ENCODE results near the gene RNASET2. TPM values are rescaled to one million over a fixed set of nuclear protein-coding genes. Genes with fewer than 3 reads are reported as not detected.

RNASET2 gene
- total RNA-seq, 1 donor from 2014 or later: 15.3 TPM

DNA sequence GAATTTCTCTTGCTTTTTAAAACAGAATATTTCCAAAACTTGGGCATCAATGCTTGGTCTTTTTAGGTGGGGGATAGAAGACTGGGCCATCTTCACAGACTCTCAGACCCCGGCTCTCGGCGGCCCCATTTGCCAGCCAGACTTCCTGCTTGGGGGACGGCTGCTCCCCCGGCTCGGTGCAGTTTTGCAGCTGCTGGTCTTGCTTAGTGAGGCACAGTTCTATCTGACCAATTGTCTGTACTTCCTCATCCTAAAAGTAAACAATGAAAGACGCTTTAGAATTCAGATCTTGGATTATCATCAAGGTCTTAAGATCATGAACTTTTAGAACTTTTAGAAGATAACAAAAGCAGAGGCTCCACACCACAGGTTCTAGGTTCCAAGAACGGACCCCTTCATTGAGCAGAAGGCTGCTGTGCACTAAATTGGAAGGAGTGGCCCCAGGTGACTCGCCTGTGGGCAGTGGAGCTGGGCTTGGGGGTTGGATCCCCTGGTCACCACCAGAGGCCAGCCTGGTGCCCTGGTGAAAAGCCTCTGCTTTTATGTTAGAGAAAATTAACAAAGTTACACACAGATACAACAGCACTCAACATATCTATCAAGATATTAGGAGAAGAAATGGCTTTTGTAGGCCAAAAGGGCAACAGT lies 26.7 kb downstream of the RNASET2 start:
- H3K9me3 Mint-ChIP-seq: no peaks in the 10 kb centered on the region
- DNase-seq (ENCODE audit: low read depth, low spot score): no peak
- H3K27me3 Mint-ChIP-seq (ENCODE audit: low read depth): peaks cover 4% of the 10 kb centered on the region
- TF ChIP-seq, protein P1, sequence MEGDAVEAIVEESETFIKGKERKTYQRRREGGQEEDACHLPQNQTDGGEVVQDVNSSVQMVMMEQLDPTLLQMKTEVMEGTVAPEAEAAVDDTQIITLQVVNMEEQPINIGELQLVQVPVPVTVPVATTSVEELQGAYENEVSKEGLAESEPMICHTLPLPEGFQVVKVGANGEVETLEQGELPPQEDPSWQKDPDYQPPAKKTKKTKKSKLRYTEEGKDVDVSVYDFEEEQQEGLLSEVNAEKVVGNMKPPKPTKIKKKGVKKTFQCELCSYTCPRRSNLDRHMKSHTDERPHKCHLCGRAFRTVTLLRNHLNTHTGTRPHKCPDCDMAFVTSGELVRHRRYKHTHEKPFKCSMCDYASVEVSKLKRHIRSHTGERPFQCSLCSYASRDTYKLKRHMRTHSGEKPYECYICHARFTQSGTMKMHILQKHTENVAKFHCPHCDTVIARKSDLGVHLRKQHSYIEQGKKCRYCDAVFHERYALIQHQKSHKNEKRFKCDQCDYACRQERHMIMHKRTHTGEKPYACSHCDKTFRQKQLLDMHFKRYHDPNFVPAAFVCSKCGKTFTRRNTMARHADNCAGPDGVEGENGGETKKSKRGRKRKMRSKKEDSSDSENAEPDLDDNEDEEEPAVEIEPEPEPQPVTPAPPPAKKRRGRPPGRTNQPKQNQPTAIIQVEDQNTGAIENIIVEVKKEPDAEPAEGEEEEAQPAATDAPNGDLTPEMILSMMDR (conservative IDR thresholded peaks at IDR 0.05): no peak
- H3K36me3 Mint-ChIP-seq (ENCODE audit: low read depth): no peaks in the 10 kb centered on the region
- H3K27ac Mint-ChIP-seq (ENCODE audit: unreplicated experiment): no peak overlapping the region
- peaks cover 16% of the 10 kb centered on the region for H3K4me1 Mint-ChIP-seq
- H3K4me3 Mint-ChIP-seq: no peak overlapping the region

DNA sequence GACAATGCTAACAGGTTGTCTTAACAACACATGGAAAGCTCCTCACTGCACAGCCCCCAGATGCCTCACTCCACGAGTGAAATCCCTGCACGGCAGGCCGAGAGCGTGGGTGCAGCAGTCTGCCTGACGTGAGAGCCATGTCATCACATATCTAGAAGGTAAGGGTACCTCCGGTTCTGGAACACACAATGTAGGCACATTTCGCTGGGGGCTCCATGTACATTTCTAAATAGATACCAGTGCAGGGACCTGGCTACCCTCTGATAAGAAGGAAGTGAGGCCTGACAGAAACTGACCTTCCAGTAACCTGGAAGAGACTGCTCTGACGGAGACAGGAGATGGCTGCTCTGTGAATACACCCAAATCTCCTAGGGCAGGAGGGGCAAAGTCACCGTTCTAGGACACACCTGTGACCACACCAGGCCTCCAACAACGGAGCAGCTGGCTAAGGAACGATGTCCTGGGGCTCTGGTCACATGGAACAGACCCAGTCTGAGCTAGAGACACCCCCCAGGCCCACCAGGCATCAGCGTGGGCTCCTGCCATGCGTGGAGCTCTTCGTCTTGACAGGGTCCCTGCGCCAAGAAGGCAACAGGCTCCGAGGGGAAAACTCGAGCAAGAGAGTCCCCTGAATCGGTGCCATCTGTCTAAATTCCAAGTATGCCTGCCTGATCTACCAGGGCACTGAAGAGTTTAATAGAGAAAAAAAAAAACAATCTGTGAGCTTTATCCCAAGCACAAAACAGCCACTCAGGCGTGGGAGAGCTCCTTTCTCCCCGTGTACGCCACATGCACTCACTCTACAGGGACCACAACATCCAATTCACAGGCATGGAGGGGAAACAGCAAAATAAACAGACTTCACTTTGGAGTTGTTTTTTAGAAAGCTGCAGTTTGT lies 27.5 kb downstream of the RNASET2 start:
- Mint-ChIP-seq H3K9me3 (no peaks in the 10 kb centered on the region), H3K36me3 (ENCODE audit: low read depth) (no peaks in the 10 kb centered on the region), H3K27me3 (ENCODE audit: low read depth) (peaks cover 4% of the 10 kb centered on the region), H3K4me3 (no peak overlapping the region), H3K4me1 (peaks cover 16% of the 10 kb centered on the region), H3K27ac (ENCODE audit: unreplicated experiment) (no peak overlapping the region)
- no peak for DNase-seq (ENCODE audit: low read depth, low spot score)
- TF ChIP-seq, protein P1 (conservative IDR thresholded peaks at IDR 0.05): no peak

DNA sequence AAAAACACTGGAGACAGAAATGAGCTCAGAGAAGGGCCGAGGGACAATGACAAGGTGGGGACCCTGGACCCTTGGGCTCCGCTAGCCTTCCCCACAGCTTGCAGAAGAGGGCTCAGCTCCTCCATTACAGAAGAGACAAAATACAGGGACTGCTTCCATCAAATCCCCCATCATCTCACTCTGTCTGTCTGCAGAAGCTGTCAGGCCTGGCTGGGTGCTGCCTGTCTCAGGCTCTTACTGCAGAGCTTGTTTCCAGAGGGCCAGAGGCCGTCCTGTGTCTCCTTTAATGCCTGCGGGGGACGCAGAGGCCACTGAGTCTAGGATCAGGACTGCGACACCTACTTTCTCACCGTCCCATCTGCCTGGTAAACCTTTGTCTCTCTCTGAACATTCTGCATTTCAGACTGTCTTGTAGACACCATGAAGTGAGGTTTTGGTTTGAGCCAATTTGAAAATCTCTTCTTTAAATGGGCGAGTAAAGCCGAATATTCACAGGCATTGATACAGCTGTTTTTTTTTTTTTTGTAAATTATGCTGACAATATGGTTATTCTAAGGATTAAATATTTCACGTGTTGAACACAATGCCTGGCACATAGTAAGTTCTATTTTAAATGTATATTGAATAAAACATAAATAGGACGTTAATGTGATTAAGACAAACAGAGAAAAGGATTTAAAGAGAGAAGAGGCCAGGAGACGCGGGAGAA lies 28.3 kb downstream of the RNASET2 start:
- H3K27me3 Mint-ChIP-seq (ENCODE audit: low read depth): peaks cover 4% of the 10 kb centered on the region
- DNase-seq (ENCODE audit: low read depth, low spot score): no peak
- no peaks in the 10 kb centered on the region for H3K36me3 Mint-ChIP-seq (ENCODE audit: low read depth)
- peaks cover 16% of the 10 kb centered on the region for H3K4me1 Mint-ChIP-seq
- no peaks in the 10 kb centered on the region for H3K9me3 Mint-ChIP-seq
- H3K4me3 Mint-ChIP-seq: no peak overlapping the region
- TF ChIP-seq, protein P1 (conservative IDR thresholded peaks at IDR 0.05): no peak
- H3K27ac Mint-ChIP-seq (ENCODE audit: unreplicated experiment): peak overlapping the region; percentile 12

DNA sequence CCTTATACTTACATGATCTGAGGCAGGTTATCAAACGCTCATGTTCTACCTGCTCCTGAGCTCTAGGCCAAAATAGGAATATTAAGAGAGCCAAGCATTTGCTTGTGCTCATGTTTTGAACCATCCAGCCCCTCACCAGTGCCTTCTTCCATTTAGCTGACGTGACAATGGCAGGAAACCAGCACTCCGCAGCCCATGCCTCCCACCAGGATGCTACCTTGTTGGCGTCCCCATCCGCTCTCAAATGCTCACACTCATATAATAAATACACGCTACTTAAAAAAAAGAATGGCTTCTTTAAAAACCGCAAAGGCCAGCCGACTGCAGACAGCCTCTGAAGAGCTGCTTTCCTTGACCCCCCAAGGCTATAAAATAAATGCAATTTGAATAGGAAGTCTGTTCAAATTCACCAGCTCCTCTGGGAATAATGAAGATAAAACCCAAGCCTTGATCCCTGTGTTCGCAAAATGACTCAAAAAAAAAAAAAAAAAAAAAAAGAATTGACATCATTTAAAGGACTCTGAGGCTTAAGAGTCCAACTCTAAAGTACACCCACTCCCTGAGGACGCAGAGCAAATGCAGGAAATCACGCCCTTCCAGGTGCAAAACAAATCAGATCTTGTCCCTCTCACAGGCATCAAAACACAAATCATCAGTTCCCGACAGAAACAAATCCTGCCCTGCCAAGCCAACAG lies 29.0 kb downstream of the RNASET2 start:
- H3K4me3 Mint-ChIP-seq: no peak overlapping the region

More for the DNA sequence above, 29.0 kb downstream of the RNASET2 start:
- Mint-ChIP-seq H3K27ac (ENCODE audit: unreplicated experiment) (peak overlapping the region; percentile 12), H3K36me3 (ENCODE audit: low read depth) (no peaks in the 10 kb centered on the region), H3K27me3 (ENCODE audit: low read depth) (peaks cover 8% of the 10 kb centered on the region), H3K9me3 (no peaks in the 10 kb centered on the region), H3K4me1 (peaks cover 16% of the 10 kb centered on the region)
- no peak for DNase-seq (ENCODE audit: low read depth, low spot score)
- TF ChIP-seq, protein P1 (conservative IDR thresholded peaks at IDR 0.05): no peak
